Psoas muscle (tissue), 8 donors: Measurements from ENCODE around the gene PPL. TPM values are rescaled to one million over a fixed set of nuclear protein-coding genes. Genes with fewer than 3 reads are reported as not detected.

ENCODE experiments used
- ATAC-seq, 4 donors: fragments of 200-7000 bp; cut with Tn5 transposase; one replicate each; pipeline ENCODE4 v1.9.1; 2020; ENCODE audit warnings: moderate library complexity in 3 of 4, mild to moderate bottlenecking in 2 of 4
- DNase-seq, 2 donors: peaks; one replicate each; pipeline ENCODE4 v3.0.0-alpha.2; 2020
- H3K27ac ChIP-seq: fragments of 200-600 bp; one replicate; pipeline ENCODE4 v1.8.0; 2022
- H3K27me3 ChIP-seq, 3 donors: fragments of 200-600 bp in 1 of 3; one replicate each; pipeline versions ENCODE4 v1.6.1 to v1.8.0; 2013 to 2022; ENCODE audit warnings: low read length in 2 of 3, mild to moderate bottlenecking in 2 of 3, moderate library complexity in 1 of 3; ENCODE audit not compliant: insufficient read depth in 3 of 3
- H3K36me3 ChIP-seq, 2 donors: fragments of 200-600 bp in 1 of 2; one replicate each; pipeline versions ENCODE4 v1.6.1 to v1.8.0; 2013 to 2022; ENCODE audit warnings: low read depth in 1 of 2, mild to moderate bottlenecking in 1 of 2, moderate library complexity in 1 of 2; ENCODE audit not compliant: insufficient read depth in 1 of 2
- H3K4me1 ChIP-seq: fragments of 200-600 bp; one replicate; pipeline ENCODE4 v1.8.0; 2022
- H3K4me3 ChIP-seq: fragments of 200-600 bp; one replicate; pipeline ENCODE4 v1.8.0; 2022; ENCODE audit warnings: mild to moderate bottlenecking
- H3K9me3 ChIP-seq: fragments of 200-600 bp; one replicate; pipeline ENCODE4 v1.8.0; 2022
- WGBS, 3 donors: extraction: QIAGEN DNeasy Blood & Tissue Kit; methylation state at CpG; one replicate each; pipeline versions ENCODE4 v1.1.6 to v1.1.7; 2013; 5-methylcytosine and 5-hydroxymethylcytosine counted together
- intact Hi-C, 2 donors: fragments of 100-400 bp; cut with DNase I; formaldehyde crosslinking; loops; one replicate each; pipeline versions ENCODE4 v1.11.0 to v1.14.2; 2022
- polyA plus RNA-seq, 3 donors: library from polyadenylated mRNA; stranded (reverse); fragments of 200-250 nt; gene quantifications; one replicate each; pipeline ENCODE4 v1.2.3, GENCODE V29; 2013
- total RNA-seq, 4 donors: library from RNA; stranded (reverse); fragmentation: NEBNext Ultra II Directional in 2 of 4; extraction: Animal tissue kit (Norgen Biotek cat#: 25700) in 2 of 4; gene quantifications; one replicate each; pipeline versions ENCODE4 v1.2.1 to v1.2.4, GENCODE V29; 2021 to 2023
- TF ChIP-seq, protein P1 (sequence below): fragments of 200-600 bp; IDR thresholded peaks from one replicate; pipeline ENCODE4 v1.8.0; 2022; ENCODE audit warnings: antibody characterized with exemption
- donor health status: healthy with polysubstance abuse.
- donor health status: DM: no; HTN: no; CAD: no; lungs with moderate emphysema.
- donor health status: Bipolar disorder and iron deficiency.
- donor health status: healthy.
- donor health status: DM: yes; HTN: yes; CAD: no.
- donor health status: DM: no; HTN: no; CAD: no.
- donor health status: DM: no; HTN: no; CAD: no.
- donor health status: DM: yes; HTN: yes; CAD: no.

The PPL gene
- total and polyA plus RNA-seq, 7 donors = 2.4 to 7.2 (median 4.4) TPM

- Histone ChIP-seq H3K4me3 (no peak overlapping the region), H3K27ac (no peak overlapping the region), H3K4me1 (peaks cover 25% of the 10 kb centered on the region), H3K9me3 (no peaks in the 10 kb centered on the region), H3K36me3 (peaks cover 18 to 77% of the 10 kb centered on the region in 2 donors), H3K27me3 (no peaks in the 10 kb centered on the region)
- DNase-seq (no peak), ATAC-seq (no peak)
- 83 to 96% (median 95%) methylated on average over 5 of the region's 5 CpGs for WGBS, 3 donors
- intact Hi-C loops = no loop called here
- TF ChIP-seq, protein P1, sequence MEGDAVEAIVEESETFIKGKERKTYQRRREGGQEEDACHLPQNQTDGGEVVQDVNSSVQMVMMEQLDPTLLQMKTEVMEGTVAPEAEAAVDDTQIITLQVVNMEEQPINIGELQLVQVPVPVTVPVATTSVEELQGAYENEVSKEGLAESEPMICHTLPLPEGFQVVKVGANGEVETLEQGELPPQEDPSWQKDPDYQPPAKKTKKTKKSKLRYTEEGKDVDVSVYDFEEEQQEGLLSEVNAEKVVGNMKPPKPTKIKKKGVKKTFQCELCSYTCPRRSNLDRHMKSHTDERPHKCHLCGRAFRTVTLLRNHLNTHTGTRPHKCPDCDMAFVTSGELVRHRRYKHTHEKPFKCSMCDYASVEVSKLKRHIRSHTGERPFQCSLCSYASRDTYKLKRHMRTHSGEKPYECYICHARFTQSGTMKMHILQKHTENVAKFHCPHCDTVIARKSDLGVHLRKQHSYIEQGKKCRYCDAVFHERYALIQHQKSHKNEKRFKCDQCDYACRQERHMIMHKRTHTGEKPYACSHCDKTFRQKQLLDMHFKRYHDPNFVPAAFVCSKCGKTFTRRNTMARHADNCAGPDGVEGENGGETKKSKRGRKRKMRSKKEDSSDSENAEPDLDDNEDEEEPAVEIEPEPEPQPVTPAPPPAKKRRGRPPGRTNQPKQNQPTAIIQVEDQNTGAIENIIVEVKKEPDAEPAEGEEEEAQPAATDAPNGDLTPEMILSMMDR = no peak
These were observed 81.6 kb downstream of the PPL start for GRCh38 chr16:4855371-4855770.

GRCh38 chr16:4852221-4852872 lies 84.6 kb downstream of the PPL start:
- TF ChIP-seq, protein P1 = no peak
- DNase-seq = no peak
- Histone ChIP-seq H3K27me3 (no peaks in the 10 kb centered on the region), H3K27ac (peak overlapping the region; percentile 38), H3K36me3 (peaks cover 8 to 46% of the 10 kb centered on the region in 2 donors), H3K4me3 (no peak overlapping the region), H3K4me1 (peaks cover 42% of the 10 kb centered on the region), H3K9me3 (no peaks in the 10 kb centered on the region)
- 69 to 80% (median 71%) methylated on average over 1 of the region's 1 CpG for WGBS, 3 donors
- no peak for ATAC-seq
- intact Hi-C loops = no loop called here

DNA sequence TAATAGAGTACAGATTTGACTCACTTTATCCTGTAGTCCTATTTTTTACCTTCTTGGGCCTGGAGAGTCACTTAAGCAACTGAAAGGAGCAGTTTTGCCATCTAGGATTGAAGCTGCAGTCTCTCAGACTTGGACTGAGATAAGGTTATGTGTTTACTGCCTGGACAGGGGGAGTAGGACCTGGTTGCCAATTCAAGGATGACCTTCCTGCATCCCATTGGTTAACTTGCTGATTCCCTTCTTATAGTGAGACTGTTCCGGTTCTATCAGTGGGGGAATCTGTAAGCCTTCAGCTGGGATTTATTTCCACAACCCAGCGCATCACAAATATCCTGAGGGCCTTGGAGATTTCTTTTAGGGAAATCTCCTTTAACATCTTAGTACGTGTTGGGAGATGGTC lies 86.7 kb downstream of the PPL start:
- H3K9me3 ChIP-seq = no peaks in the 10 kb centered on the region
- ATAC-seq (no peak), DNase-seq (no peak)
- H3K4me3 ChIP-seq = peak overlapping the region; percentile 98
- TF ChIP-seq, protein P1 = no peak
- H3K36me3 ChIP-seq = peaks cover 4 to 35% of the 10 kb centered on the region in 2 donors
- H3K4me1 ChIP-seq = peaks cover 52% of the 10 kb centered on the region
- WGBS, 3 donors = 61 to 75% (median 67%) methylated on average over 3 of the region's 3 CpGs
- H3K27ac ChIP-seq = no peak overlapping the region
- intact Hi-C loops = no loop called here
- no peaks in the 10 kb centered on the region for H3K27me3 ChIP-seq

DNA sequence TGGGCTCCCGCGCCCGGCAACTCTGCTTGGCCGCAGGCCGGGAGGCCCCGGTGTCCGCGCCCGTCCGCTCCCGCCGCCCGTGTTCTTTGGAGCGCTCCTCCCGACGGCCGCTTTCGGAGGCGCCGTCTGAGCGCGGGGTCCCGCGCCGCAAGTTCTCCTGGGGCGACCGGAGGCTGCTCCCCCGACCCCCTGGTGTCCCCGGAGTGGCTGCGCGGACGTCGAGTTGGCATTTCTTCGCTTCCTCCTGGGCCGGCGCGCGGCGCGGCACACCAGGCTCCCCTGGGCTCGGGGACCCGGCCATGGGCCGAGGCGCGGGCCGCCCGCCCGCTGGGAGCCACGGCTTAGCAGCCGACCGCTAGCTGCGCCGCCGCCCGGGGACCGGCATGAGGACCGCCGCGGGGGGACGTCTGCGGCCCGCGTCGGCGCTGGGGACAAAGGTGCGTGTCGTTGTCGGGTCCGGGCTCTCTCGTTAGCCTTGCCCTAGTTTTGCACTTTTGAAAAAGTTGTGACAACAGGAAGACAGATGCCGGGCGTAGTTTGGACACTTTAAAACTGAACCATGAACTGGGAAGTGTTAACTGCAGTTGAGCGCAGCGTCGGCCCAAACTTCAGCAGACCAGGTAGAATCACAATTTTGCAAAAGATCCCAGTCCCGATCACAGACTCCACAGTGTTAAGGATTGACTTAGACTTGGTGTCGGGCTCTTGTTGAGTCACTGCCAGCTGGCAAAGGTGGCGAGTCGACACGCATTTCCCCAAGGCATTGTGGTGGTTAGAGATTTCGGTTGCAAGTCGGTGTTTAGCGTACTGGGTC lies 89.0 kb downstream of the PPL start:
- ATAC-seq = peak; percentile 6 to 35 (median 23)
- DNase-seq = peak; percentile 70 to 82
- 0 to 1% (median 1%) methylated on average over 68 to 83 of the region's 83 CpGs for WGBS, 3 donors
- Histone ChIP-seq H3K27me3 (no peaks in the 10 kb centered on the region), H3K27ac (peak overlapping the region; percentile 99), H3K36me3 (peaks cover 4 to 35% of the 10 kb centered on the region in 2 donors), H3K4me3 (peak overlapping the region; percentile 98), H3K9me3 (no peaks in the 10 kb centered on the region), H3K4me1 (peaks cover 63% of the 10 kb centered on the region)
- TF ChIP-seq, protein P1 = no peak
- intact Hi-C loops = loop anchor here (5.0 to 10.0 kb wide), 2 partner anchors 83 to 109 kb away; partner anchors contain the start of genes SEC14L5 (in 1 of the 2) and ZNF500 (in 1 of the 2)
